B cell (primary cell): Measurements from ENCODE around the gene PDE4C.

Experiments used
- EZH2 ChIP-seq: IDR thresholded peaks from 2 replicates; pipeline ENCODE4 v1.6.1; 2012; ENCODE audit warnings: borderline replicate concordance, low read depth, mild to moderate bottlenecking, moderate library complexity, low read length; ENCODE audit not compliant: insufficient read depth, poor library complexity, severe bottlenecking
- TF ChIP-seq, protein P1 (sequence below): fragments of 200-600 bp; IDR thresholded peaks from one replicate; pipeline ENCODE4 v1.8.0; 2022; ENCODE audit warnings: antibody characterized with exemption, mild to moderate bottlenecking

DNA sequence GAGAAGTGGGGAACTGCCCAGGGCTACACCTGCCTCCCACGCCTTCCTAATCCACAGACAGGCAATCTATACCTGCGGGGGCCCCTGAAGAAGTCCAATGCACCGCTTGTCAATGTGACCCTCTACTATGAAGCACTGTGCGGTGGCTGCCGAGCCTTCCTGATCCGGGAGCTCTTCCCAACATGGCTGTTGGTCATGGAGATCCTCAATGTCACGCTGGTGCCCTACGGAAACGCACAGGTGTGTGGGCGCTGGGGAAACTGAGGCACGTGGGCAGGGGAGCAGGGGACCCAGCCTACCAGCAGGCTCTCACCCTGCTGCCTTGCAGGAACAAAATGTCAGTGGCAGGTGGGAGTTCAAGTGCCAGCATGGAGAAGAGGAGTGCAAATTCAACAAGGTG is 51.3 kb downstream of the PDE4C start:
- TF ChIP-seq EZH2: no peak
- TF ChIP-seq, protein P1, sequence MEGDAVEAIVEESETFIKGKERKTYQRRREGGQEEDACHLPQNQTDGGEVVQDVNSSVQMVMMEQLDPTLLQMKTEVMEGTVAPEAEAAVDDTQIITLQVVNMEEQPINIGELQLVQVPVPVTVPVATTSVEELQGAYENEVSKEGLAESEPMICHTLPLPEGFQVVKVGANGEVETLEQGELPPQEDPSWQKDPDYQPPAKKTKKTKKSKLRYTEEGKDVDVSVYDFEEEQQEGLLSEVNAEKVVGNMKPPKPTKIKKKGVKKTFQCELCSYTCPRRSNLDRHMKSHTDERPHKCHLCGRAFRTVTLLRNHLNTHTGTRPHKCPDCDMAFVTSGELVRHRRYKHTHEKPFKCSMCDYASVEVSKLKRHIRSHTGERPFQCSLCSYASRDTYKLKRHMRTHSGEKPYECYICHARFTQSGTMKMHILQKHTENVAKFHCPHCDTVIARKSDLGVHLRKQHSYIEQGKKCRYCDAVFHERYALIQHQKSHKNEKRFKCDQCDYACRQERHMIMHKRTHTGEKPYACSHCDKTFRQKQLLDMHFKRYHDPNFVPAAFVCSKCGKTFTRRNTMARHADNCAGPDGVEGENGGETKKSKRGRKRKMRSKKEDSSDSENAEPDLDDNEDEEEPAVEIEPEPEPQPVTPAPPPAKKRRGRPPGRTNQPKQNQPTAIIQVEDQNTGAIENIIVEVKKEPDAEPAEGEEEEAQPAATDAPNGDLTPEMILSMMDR: no peak
